Astrocyte of the spinal cord (primary cell): ENCODE data around the gene NRSN2.
"Not testable (repeated sequence)": the region's sequence is repeated elsewhere in the genome, so short reads cannot be mapped to it uniquely, and the experiment has no call there.

ENCODE experiments used
- DNase-seq: peaks from one replicate; pipeline ENCODE4 v3.0.0; 2011; ENCODE audit warnings: low read depth, low spot score
- H3K4me3 ChIP-seq: 2 replicates; pipeline ENCODE4 v1.5.1; 2011; ENCODE audit warnings: low read depth, mild to moderate bottlenecking, low read length, moderate library complexity
- CTCF ChIP-seq: IDR thresholded peaks from 2 replicates; pipeline ENCODE4 v1.5.1; 2012; ENCODE audit warnings: low read depth, mild to moderate bottlenecking, low read length, inconsistent platforms
- in situ Hi-C: cut with HindIII; loops from 2 replicates; pipeline ENCODE4 v1.10.0; 2017; ENCODE audit warnings: low sequenced_read_pairs

Gene NRSN2

DNA sequence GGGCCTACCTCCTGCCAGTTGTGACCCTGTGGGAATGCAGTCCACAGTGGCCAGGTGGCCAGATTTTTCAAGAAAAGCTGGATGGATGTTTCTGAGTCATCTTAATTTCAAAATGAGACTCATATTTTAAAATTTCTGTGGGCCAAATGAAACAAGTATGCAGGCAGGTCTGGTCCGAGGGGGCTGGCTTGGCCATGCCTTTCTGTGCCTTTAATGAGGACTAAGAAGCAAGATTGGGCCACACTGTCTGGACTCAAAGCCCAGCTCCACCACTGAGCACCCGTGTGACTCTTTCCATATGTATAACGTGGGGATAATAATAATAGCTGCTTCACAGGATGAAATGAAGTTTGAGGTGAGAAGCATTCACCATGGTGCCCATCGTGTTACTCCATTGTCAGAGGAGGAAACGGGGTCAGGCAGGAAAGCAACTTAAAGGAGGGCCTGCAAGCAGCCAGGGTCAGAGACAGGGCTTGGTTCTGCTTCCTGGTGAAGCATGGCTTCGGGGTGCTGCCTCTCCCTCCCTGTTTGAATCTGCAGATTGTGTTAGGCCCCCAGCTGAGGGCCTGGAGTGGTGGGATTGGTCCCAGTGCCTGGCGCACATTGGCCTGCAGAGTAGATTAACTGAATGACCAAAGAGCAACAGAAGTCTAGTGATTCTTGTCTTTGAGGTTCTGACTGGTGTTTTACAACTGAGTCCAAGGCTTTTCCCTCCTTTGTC, 17.8 kb upstream of the NRSN2 start:
- in situ Hi-C loops, result no loop called here
- TF ChIP-seq CTCF, result no peak
- DNase-seq, result no peak
- H3K4me3 ChIP-seq, result peak overlapping the region; percentile 82

DNA sequence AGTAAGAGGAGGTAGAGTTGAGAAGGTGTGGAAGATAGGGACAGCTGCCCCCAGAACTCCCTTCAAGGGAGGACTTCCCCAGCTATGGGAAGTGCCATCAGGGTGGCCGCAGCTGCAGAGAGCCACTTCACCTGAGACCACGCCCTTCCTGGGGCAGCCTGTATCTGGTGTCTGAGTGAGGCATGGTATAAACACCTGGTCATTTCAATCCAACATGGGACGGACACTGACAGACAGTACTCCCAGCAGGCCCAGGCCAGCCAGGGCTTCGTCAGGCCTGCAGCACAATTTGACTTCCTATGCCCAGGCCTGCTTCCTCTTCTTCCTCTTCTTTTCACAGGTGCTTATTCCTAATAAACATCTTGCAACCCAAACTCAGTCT, 17.1 kb upstream of the NRSN2 start:
- no peak overlapping the region for H3K4me3 ChIP-seq
- in situ Hi-C loops, result no loop called here
- no peak for DNase-seq
- no peak for TF ChIP-seq CTCF

- no peak overlapping the region for H3K4me3 ChIP-seq
Observed at GRCh38 chr20:330233-331149, 16.4 kb upstream of the NRSN2 start.

GRCh38 chr20:334578-334977, 12.3 kb upstream of the NRSN2 start:
- no peak overlapping the region for H3K4me3 ChIP-seq
- no peak for TF ChIP-seq CTCF
- no peak for DNase-seq
- in situ Hi-C loops, result no loop called here

More at GRCh38 chr20:330233-331149, 16.4 kb upstream of the NRSN2 start:
- in situ Hi-C loops, result no loop called here
- peak; percentile 61 for DNase-seq
- peak; percentile 91 for TF ChIP-seq CTCF

DNA sequence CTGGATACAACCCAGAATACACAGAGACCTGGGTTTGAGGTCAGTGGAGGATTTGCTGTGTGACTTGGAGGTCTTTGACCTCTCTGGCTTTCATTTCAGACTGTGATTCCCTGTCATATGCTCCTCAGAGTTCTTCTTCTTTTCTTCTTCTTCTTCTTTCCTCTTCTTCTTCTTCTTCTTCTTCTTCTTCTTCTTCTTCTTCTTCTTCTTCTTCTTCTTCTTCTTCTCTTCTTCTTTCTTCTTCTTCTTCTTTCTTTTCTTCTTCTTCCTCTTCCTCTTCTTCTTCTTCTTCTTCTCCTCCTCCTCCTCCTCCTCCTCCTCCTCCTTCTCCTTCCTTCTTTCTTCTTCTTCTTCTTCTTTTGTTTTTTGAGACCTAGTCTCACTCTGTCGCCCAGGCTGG, 10.9 kb upstream of the NRSN2 start:
- in situ Hi-C loops, DNase-seq, H3K4me3 ChIP-seq: not testable (repeated sequence)

DNA sequence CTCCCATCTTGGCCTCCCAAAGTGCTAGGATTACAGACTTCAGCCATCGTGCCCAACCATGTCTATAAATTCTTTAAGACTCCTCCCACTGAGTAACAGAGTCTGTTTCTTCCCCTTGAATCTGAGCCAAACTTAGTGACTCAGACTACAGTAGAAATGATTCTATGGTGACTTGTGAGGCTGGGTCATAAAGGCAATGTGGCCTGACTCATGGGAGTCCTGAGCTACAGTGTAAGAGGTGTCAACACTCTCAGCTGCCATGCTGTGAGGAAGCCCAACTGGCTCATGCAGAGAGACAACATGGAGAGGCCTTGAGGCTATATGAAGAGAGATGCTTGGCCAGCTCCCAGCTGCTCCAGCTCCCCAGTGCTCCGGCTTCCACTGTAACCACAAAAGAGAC, 5.2 kb upstream of the NRSN2 start:
- H3K4me3 ChIP-seq, result no peak overlapping the region
- in situ Hi-C loops, result no loop called here
- TF ChIP-seq CTCF, result no peak
- peak; percentile 84 for DNase-seq

- in situ Hi-C loops, result no loop called here
- DNase-seq, result no peak
- TF ChIP-seq CTCF, result no peak
- no peak overlapping the region for H3K4me3 ChIP-seq
Observed at GRCh38 chr20:343107-343506, 3.8 kb upstream of the NRSN2 start.
